A549 (cell line): ENCODE measurements around the gene PRSS8. TPM values are rescaled to one million over a fixed set of nuclear protein-coding genes. Genes with fewer than 3 reads are reported as not detected.

Experiments
- ATAC-seq, 2 experiments: fragments of 200-7000 bp in 1 of 2; fragments of >200 bp in 1 of 2; cut with Nextera tagmentation in 1 of 2; cut with Tn5 transposase in 1 of 2; 3 replicates each; pipeline versions ENCODE4 v1.8.0 to v1.9.1; 2018 to 2020; ENCODE audit warnings: mild to moderate bottlenecking in 1 of 2, moderate library complexity in 1 of 2
- CTCF ChIA-PET: fragments of 300-600 bp; sonication (Branson Sonifier 250); formaldehyde crosslinking; extraction: SDS; loops from one replicate; lab custom pipeline; 2021; ENCODE audit warnings: antibody characterized with exemption, inconsistent platforms; lab: Yijun Ruan, JAX
- POLR2A ChIA-PET: fragments of 350-600 bp; formaldehyde crosslinking; extraction: SDS; loops from one replicate; lab custom pipeline; 2021; ENCODE audit warnings: antibody characterized with exemption, inconsistent platforms; lab: Yijun Ruan, JAX
- DNase-seq, 2 experiments: peaks; one replicate each; pipeline versions ENCODE4 v3.0.0 to v3.0.0-alpha.2; 2011 to 2016; ENCODE audit warnings: low read depth in 1 of 2, low spot score in 1 of 2
- FAIRE-seq: peaks from 2 replicates; lab custom pipeline; 2011; peaks lifted over from hg19 to GRCh38; lab: Jason Lieb, UNC
- H3K27ac ChIP-seq, 2 experiments: fragments of >200 bp; sonication (Bioruptor Twin); formaldehyde crosslinking; 3 replicates each; pipeline ENCODE4 v1.5.1; 2016 to 2017
- H3K4me1 ChIP-seq: fragments of >200 bp; sonication (Bioruptor Twin); formaldehyde crosslinking; 3 replicates; pipeline ENCODE4 v1.6.1; 2016
- H3K4me2 ChIP-seq: fragments of >200 bp; sonication (Bioruptor Twin); formaldehyde crosslinking; 3 replicates; pipeline ENCODE4 v1.6.1; 2016
- H3K4me3 ChIP-seq: fragments of >200 bp; sonication (Bioruptor Twin); formaldehyde crosslinking; 3 replicates; pipeline ENCODE4 v1.5.1; 2016
- H3K9me3 ChIP-seq: fragments of >200 bp; sonication (Bioruptor Twin); formaldehyde crosslinking; 3 replicates; pipeline ENCODE4 v1.6.1; 2016
- CBX2 ChIP-seq: fragments of 200-600 bp; sonication (generic); IDR thresholded peaks from 2 replicates; pipeline ENCODE4 v1.6.1; 2016; ENCODE audit warnings: low read depth, mild to moderate bottlenecking, borderline replicate concordance
- CBX8 ChIP-seq: fragments of 200-600 bp; sonication (generic); IDR thresholded peaks from 2 replicates; pipeline ENCODE4 v1.6.1; 2016
- CHD4 ChIP-seq: fragments of 200-600 bp; sonication (generic); IDR thresholded peaks from 2 replicates; pipeline ENCODE4 v1.6.1; 2016; ENCODE audit warnings: antibody characterized with exemption, mild to moderate bottlenecking, borderline replicate concordance
- E2F6 ChIP-seq: IDR thresholded peaks from 2 replicates; pipeline ENCODE4 v1.6.1; 2012; ENCODE audit warnings: low read depth, borderline replicate concordance
- EHMT2 ChIP-seq: fragments of 200-600 bp; sonication (generic); IDR thresholded peaks from 2 replicates; pipeline ENCODE4 v1.6.1; 2016; ENCODE audit warnings: antibody characterized with exemption, low read depth, mild to moderate bottlenecking, moderate library complexity
- ELK1 ChIP-seq: fragments of 150-350 bp; IDR thresholded peaks from 2 replicates; pipeline ENCODE4 v1.6.1; 2014; ENCODE audit warnings: low read depth, mild to moderate bottlenecking, low read length
- ESRRA ChIP-seq: fragments of 150-350 bp; IDR thresholded peaks from 2 replicates; pipeline ENCODE4 v1.6.1; 2014; ENCODE audit warnings: mild to moderate bottlenecking, low read length, borderline replicate concordance
- FOSB ChIP-seq: fragments of 250-450 bp; sonication (Bioruptor Pico); IDR thresholded peaks from 2 replicates; pipeline ENCODE4 v1.5.0; 2020; ENCODE audit warnings: mild to moderate bottlenecking, moderate library complexity
- FOXS1 ChIP-seq: fragments of 250-450 bp; sonication (Bioruptor Pico); IDR thresholded peaks from 2 replicates; pipeline ENCODE4 v1.5.0; 2020; ENCODE audit warnings: mild to moderate bottlenecking, moderate library complexity
- HDAC2 ChIP-seq: fragments of 200-600 bp; sonication (generic); IDR thresholded peaks from 2 replicates; pipeline ENCODE4 v1.6.1; 2016
- HEYL ChIP-seq: fragments of 250-450 bp; sonication (Bioruptor Pico); IDR thresholded peaks from 2 replicates; pipeline ENCODE4 v1.8.0; 2021; ENCODE audit warnings: mild to moderate bottlenecking, moderate library complexity
- HOXA7 ChIP-seq: fragments of 250-450 bp; sonication (Bioruptor Pico); IDR thresholded peaks from 2 replicates; pipeline ENCODE4 v1.5.0; 2020; ENCODE audit warnings: mild to moderate bottlenecking, moderate library complexity
- JUNB ChIP-seq: fragments of >200 bp; sonication (Bioruptor Twin); formaldehyde crosslinking; IDR thresholded peaks from 2 replicates; pipeline ENCODE4 v1.6.1; 2016
- NPAS2 ChIP-seq: fragments of 250-450 bp; sonication (Bioruptor Pico); IDR thresholded peaks from 2 replicates; pipeline ENCODE4 v1.8.0; 2022; ENCODE audit warnings: mild to moderate bottlenecking, moderate library complexity, borderline replicate concordance
- PBX3 ChIP-seq: IDR thresholded peaks from 2 replicates; pipeline ENCODE4 v1.6.1; 2012
- POLR2AphosphoS2 ChIP-seq: conservative IDR thresholded peaks from 2 replicates; pipeline ENCODE4 v1.6.1; 2012; ENCODE audit warnings: low read length, improper control_type of control experiment, inconsistent platforms
- RARB ChIP-seq: fragments of 250-450 bp; sonication (Bioruptor Pico); IDR thresholded peaks from 2 replicates; pipeline ENCODE4 v1.8.0; 2021; ENCODE audit warnings: mild to moderate bottlenecking, moderate library complexity
- RCOR1 ChIP-seq: fragments of 150-350 bp; IDR thresholded peaks from 2 replicates; pipeline ENCODE4 v1.6.1; 2014; ENCODE audit warnings: antibody characterized with exemption, low read length, low read depth
- REST ChIP-seq: fragments of 200-600 bp; sonication (generic); IDR thresholded peaks from 2 replicates; pipeline ENCODE4 v1.6.1; 2016; ENCODE audit warnings: antibody characterized with exemption, mild to moderate bottlenecking, moderate library complexity
- RFX5 ChIP-seq: fragments of 450-650 bp; IDR thresholded peaks from 2 replicates; pipeline ENCODE4 v1.7.1; 2014; ENCODE audit warnings: antibody characterized with exemption, mild to moderate bottlenecking, moderate library complexity
- RNF2 ChIP-seq: fragments of 200-600 bp; sonication (generic); IDR thresholded peaks from 2 replicates; pipeline ENCODE4 v1.6.1; 2016; ENCODE audit warnings: low read depth, mild to moderate bottlenecking, antibody characterized with exemption, moderate library complexity, borderline replicate concordance
- SMC3 ChIP-seq: fragments of >200 bp; sonication (Bioruptor Twin); formaldehyde crosslinking; IDR thresholded peaks from 3 replicates; pipeline ENCODE4 v1.6.1; 2018; ENCODE audit warnings: inconsistent platforms
- SREBF2 ChIP-seq: fragments of 450-650 bp; IDR thresholded peaks from 2 replicates; pipeline ENCODE4 v1.6.1; 2014; ENCODE audit warnings: mild to moderate bottlenecking, moderate library complexity
- TP53 ChIP-seq: fragments of 250-450 bp; sonication (Bioruptor Pico); IDR thresholded peaks from 2 replicates; pipeline ENCODE4 v1.5.0; 2021; ENCODE audit warnings: mild to moderate bottlenecking, moderate library complexity
- USF2 ChIP-seq: fragments of 450-650 bp; IDR thresholded peaks from 2 replicates; pipeline ENCODE4 v1.6.1; 2014; ENCODE audit warnings: antibody characterized with exemption
- ZFP36 ChIP-seq: fragments of 450-650 bp; IDR thresholded peaks from 2 replicates; pipeline ENCODE4 v1.6.1; 2014; ENCODE audit warnings: borderline replicate concordance; ENCODE audit not compliant: partially characterized antibody
- ZNF302 ChIP-seq: fragments of 250-450 bp; sonication (Bioruptor Pico); IDR thresholded peaks from 2 replicates; pipeline ENCODE4 v1.9.0; 2021; ENCODE audit warnings: inconsistent platforms, mild to moderate bottlenecking, moderate library complexity
- WGBS: methylation state at CpG from one replicate; pipeline ENCODE4 v1.1.6; 2017; ENCODE audit errors: missing lambda C conversion rate; 5-methylcytosine and 5-hydroxymethylcytosine counted together
- polyA plus RNA-seq, 4 experiments: library from polyadenylated mRNA; depleted of rRNA in 3 of 4; stranded (reverse); fragments of >200 nt; fragmentation: RNase III in 1 of 4; extraction: RNeasy Plus Mini Kit Qiagen cat#74134 plus additional on column Dnase treatment in 1 of 4; gene quantifications; 2 replicates in 3 of 4; 3 replicates in 1 of 4; pipeline ENCODE4 v1.2.3, GENCODE V29; 2011 to 2017

PRSS8 gene
- polyA plus RNA-seq, 2 of the 4 experiments (the other 2 are of a cell fraction): 0.08 to 0.09 TPM

GRCh38 chr16:31085411-31085810, 50.1 kb downstream of the PRSS8 start:
- FAIRE-seq (no peak), DNase-seq (no peak), ATAC-seq (no peak)
- 87% methylated on average over 8 of the region's 8 CpGs for WGBS
- H3K27ac ChIP-seq: no peak overlapping the region
- H3K4me1 ChIP-seq: no peaks in the 10 kb centered on the region
- no peaks in the 10 kb centered on the region for H3K9me3 ChIP-seq
- no peak overlapping the region for H3K4me3 ChIP-seq
- ChIA-PET CTCF (interaction anchor here (0.8 to 3.8 kb wide), 8 partner anchors 10 to 132 kb away, joined by 3 to 17 read pairs (median 4); partner anchors contain the start of gene HSD3B7), POLR2A (interaction anchor here (1.9 to 2.8 kb wide), 2 partner anchors 12 to 32 kb away, joined by 6 to 10 read pairs; partner anchors contain the start of genes KAT8, ZNF646 and ZNF668)
- TF ChIP-seq ZFP36 (no peak), JUNB (no peak), FOXS1 (CRISPR knock-in tag) (no peak)
- no peak overlapping the region for H3K4me2 ChIP-seq

GRCh38 chr16:31084584-31085302, 50.8 kb downstream of the PRSS8 start:
- CTCF ChIA-PET: interaction anchor here (0.8 to 3.8 kb wide), 7 partner anchors 9 to 100 kb away, joined by 3 to 17 read pairs (median 3); partner anchors contain the start of gene HSD3B7

GRCh38 chr16:31083981-31084380, 51.5 kb downstream of the PRSS8 start:
- ChIA-PET CTCF (interaction anchor here (0.9 to 3.8 kb wide), 3 partner anchors 12 to 99 kb away, joined by 4 to 17 read pairs (median 5); partner anchors contain the start of gene HSD3B7), POLR2A (interaction anchor here (0.5 to 1.9 kb wide), 2 partner anchors 33 to 272 kb away, joined by 3 to 6 read pairs; partner anchors contain the start of gene KAT8)
- H3K9me3 ChIP-seq: no peaks in the 10 kb centered on the region
- ATAC-seq (no peak), FAIRE-seq (no peak), DNase-seq (no peak)
- 92% methylated on average over 13 of the region's 13 CpGs for WGBS
- no peak overlapping the region for H3K4me3 ChIP-seq
- no peak overlapping the region for H3K27ac ChIP-seq
- no peak overlapping the region for H3K4me2 ChIP-seq
- H3K4me1 ChIP-seq: no peaks in the 10 kb centered on the region
- TF ChIP-seq POLR2AphosphoS2 (no peak), REST (no peak), RCOR1 (no peak), E2F6 (no peak), FOSB (no peak), ESRRA (no peak), CBX2 (no peak), ZNF302 (no peak), EHMT2 (no peak), TP53 (CRISPR knock-in tag) (no peak), RARB (CRISPR knock-in tag) (no peak), ELK1 (no peak)

More at GRCh38 chr16:31084584-31085302, 50.8 kb downstream of the PRSS8 start:
- Histone ChIP-seq H3K9me3 (no peaks in the 10 kb centered on the region), H3K27ac (no peak overlapping the region), H3K4me1 (no peaks in the 10 kb centered on the region), H3K4me3 (no peak overlapping the region), H3K4me2 (no peak overlapping the region)
- TF ChIP-seq ZNF302 (no peak), CHD4 (no peak), RFX5 (no peak), RNF2 (no peak), NPAS2 (CRISPR knock-in tag) (no peak), HEYL (CRISPR knock-in tag) (no peak), CBX8 (no peak), SREBF2 (no peak), SMC3 (no peak), USF2 (no peak), PBX3 (no peak), RCOR1 (no peak), EHMT2 (no peak), HOXA7 (CRISPR knock-in tag) (no peak), HDAC2 (no peak)
- POLR2A ChIA-PET: interaction anchor here (0.5 to 1.9 kb wide), 3 partner anchors 33 to 272 kb away, joined by 3 to 6 read pairs (median 3); partner anchors contain the start of gene KAT8
- DNase-seq (no peak), ATAC-seq (peak; percentile 12 to 18; a peak in 3 of 6 replicates), FAIRE-seq (no peak)
- WGBS: 90% methylated on average over 3 of the region's 16 CpGs
